Endothelial cell of umbilical vein (primary cell): Measurements from ENCODE around the gene NAALAD2. TPM values are rescaled to one million over a fixed set of nuclear protein-coding genes. Genes with fewer than 3 reads are reported as not detected.

ENCODE experiments used
- BruUV-seq: library from RNA; stranded (reverse); fragments of 400-500 nt; replicated peaks from 2 replicates; lab custom pipeline; 2021; lab: Mats Ljungman, UMichigan
- CTCF ChIA-PET: fragments of 300-600, 350-600 bp; sonication (Branson Sonifier 250); formaldehyde crosslinking; loops from one replicate; lab custom pipeline; 2021; ENCODE audit warnings: antibody characterized with exemption, inconsistent platforms; lab: Charles Lee
- POLR2A ChIA-PET: fragments of 300-600, 350-600 bp; sonication (Branson Sonifier 250); formaldehyde crosslinking; loops from one replicate; lab custom pipeline; 2021; ENCODE audit warnings: antibody characterized with exemption, inconsistent platforms; lab: Charles Lee
- DNase-seq: peaks from one replicate; pipeline ENCODE4 v3.0.0-alpha.2; 2011; ENCODE audit warnings: low read depth, low spot score
- FAIRE-seq: peaks from 2 replicates; lab custom pipeline; 2011; peaks lifted over from hg19 to GRCh38; lab: Jason Lieb, UNC
- H2AFZ ChIP-seq: 2 replicates; pipeline ENCODE4 v1.6.0; 2012; ENCODE audit warnings: low read depth, low read length, control low read depth, inconsistent platforms
- H3K27ac ChIP-seq: 2 replicates; pipeline ENCODE4 v1.5.1; 2011; ENCODE audit warnings: low read depth, mild to moderate bottlenecking, control low read depth, low read length, moderate library complexity; ENCODE audit not compliant: insufficient read depth
- H3K27me3 ChIP-seq, 2 experiments: 2 replicates each; pipeline versions ENCODE4 v1.6.0 to v1.6.1; 2011; ENCODE audit warnings: low read length in 2 of 2, mixed read lengths in 1 of 2; ENCODE audit not compliant: control insufficient read depth in 2 of 2, insufficient read depth in 2 of 2
- H3K36me3 ChIP-seq, 2 experiments: 2 replicates in 1 of 2; 3 replicates in 1 of 2; pipeline ENCODE4 v1.5.1; 2011; ENCODE audit warnings: low read length in 2 of 2, mild to moderate bottlenecking in 1 of 2, moderate library complexity in 1 of 2; ENCODE audit not compliant: control insufficient read depth in 2 of 2, insufficient read depth in 2 of 2; ENCODE audit errors: extremely low read depth in 1 of 2
- H3K4me1 ChIP-seq: 3 replicates; pipeline ENCODE4 v1.5.1; 2011; ENCODE audit warnings: mild to moderate bottlenecking, low read length; ENCODE audit not compliant: control insufficient read depth, insufficient read depth; ENCODE audit errors: extremely low read depth
- H3K4me2 ChIP-seq: 2 replicates; pipeline ENCODE4 v1.6.1; 2011; ENCODE audit warnings: low read length, control low read depth, mixed read lengths; ENCODE audit not compliant: insufficient read depth
- H3K4me3 ChIP-seq, 3 experiments: fragments of 200-600 bp in 1 of 3; sonication (generic), shearing (Covaris generic) in 1 of 3; replicated peaks in 1 of 3; 2 replicates each; pipeline ENCODE4 v1.5.1; 2011 to 2016; ENCODE audit warnings: control low read depth in 3 of 3, low read length in 3 of 3, mild to moderate bottlenecking in 2 of 3, inconsistent platforms in 1 of 3, low read depth in 1 of 3, moderate library complexity in 1 of 3; ENCODE audit not compliant: insufficient read depth in 1 of 3
- H3K79me2 ChIP-seq: 2 replicates; pipeline ENCODE4 v1.6.0; 2012; ENCODE audit warnings: low read length, inconsistent platforms; ENCODE audit not compliant: control insufficient read depth, insufficient read depth
- H3K9ac ChIP-seq: replicated peaks from 2 replicates; pipeline ENCODE3; 2011; ENCODE audit warnings: low read length, control low read depth; ENCODE audit not compliant: insufficient read depth; ENCODE audit errors: extremely low read depth
- H3K9me1 ChIP-seq: replicated peaks from 3 replicates; pipeline ENCODE4 v1.6.0; 2011; ENCODE audit warnings: mild to moderate bottlenecking, low read length; ENCODE audit not compliant: control insufficient read depth, insufficient read depth; ENCODE audit errors: extremely low read depth
- H3K9me3 ChIP-seq: replicated peaks from 2 replicates; pipeline ENCODE4 v1.5.1; 2012; ENCODE audit warnings: low read length, inconsistent platforms; ENCODE audit not compliant: control insufficient read depth, insufficient read depth
- H4K20me1 ChIP-seq: replicated peaks from 2 replicates; pipeline ENCODE3; 2011; ENCODE audit warnings: mild to moderate bottlenecking, low read length; ENCODE audit not compliant: control insufficient read depth, insufficient read depth; ENCODE audit errors: extremely low read depth
- EZH2 ChIP-seq: IDR thresholded peaks from 2 replicates; pipeline ENCODE4 v1.6.1; 2012; ENCODE audit warnings: borderline replicate concordance, low read depth, mild to moderate bottlenecking, moderate library complexity, low read length, inconsistent platforms; ENCODE audit not compliant: severe bottlenecking
- FOS ChIP-seq: IDR thresholded peaks from 2 replicates; pipeline ENCODE4 v1.6.1; 2011; ENCODE audit warnings: mild to moderate bottlenecking, low read length, moderate library complexity, borderline replicate concordance; ENCODE audit not compliant: insufficient read depth
- GATA2 ChIP-seq: IDR thresholded peaks from 2 replicates; pipeline ENCODE4 v1.7.0; 2011; ENCODE audit warnings: low read depth, mild to moderate bottlenecking, moderate library complexity, mixed read lengths, low read length; ENCODE audit not compliant: insufficient read length, insufficient read depth
- JUN ChIP-seq: IDR thresholded peaks from 2 replicates; pipeline ENCODE4 v1.6.1; 2011; ENCODE audit warnings: borderline replicate concordance, low read depth; ENCODE audit not compliant: insufficient read length, insufficient read depth
- MYC ChIP-seq: IDR thresholded peaks from one replicate; pipeline ENCODE4 v1.6.1; 2011; ENCODE audit warnings: mild to moderate bottlenecking, low read depth, low read length
- POLR2A ChIP-seq: IDR thresholded peaks from 2 replicates; pipeline ENCODE4 v1.6.1; 2012; ENCODE audit warnings: low read depth, mild to moderate bottlenecking, control low read depth, low read length
- dilution Hi-C: fragments of 300-500 bp; cut with MboI; formaldehyde crosslinking; loops from one replicate; pipeline ENCODE4 v1.15.0; 2019; ENCODE audit warnings: low sequenced_read_pairs; ENCODE audit not compliant: extremely low pct_ligation_motif_present
- intact Hi-C: fragments of 100-400 bp; cut with micrococcal nuclease; formaldehyde crosslinking; loops from one replicate; pipeline ENCODE4 v1.10.0; 2022
- polyA plus RNA-seq, 4 experiments: library from polyadenylated mRNA; depleted of rRNA in 3 of 4; stranded (reverse) in 3 of 4; unstranded in 1 of 4; fragments of >200 nt; gene quantifications; 2 replicates each; pipeline versions ENCODE4 v1.2.1 to v1.2.3, GENCODE V29; 2011 to 2012; ENCODE audit warnings: missing spikeins in 1 of 4
- total RNA-seq: library from RNA; stranded (reverse); gene quantifications from 2 replicates; pipeline ENCODE4 v1.2.3, GENCODE V29; 2021

NAALAD2 gene
- total and polyA plus RNA-seq, 2 donors (not counting 3 experiments of a cell fraction or from before 2014, with no cell fraction given) = 0.66 to 1.1 TPM

GRCh38 chr11:90176069-90176468 is 41.6 kb downstream of the NAALAD2 start:
- Histone ChIP-seq H3K27me3 (no peaks in the 10 kb centered on the region), H4K20me1 (no peaks in the 10 kb centered on the region), H3K36me3 (no peaks in the 10 kb centered on the region), H3K9me1 (no peaks in the 10 kb centered on the region), H2AFZ (no peak overlapping the region), H3K4me1 (peaks cover 6% of the 10 kb centered on the region), H3K4me2 (peak overlapping the region; percentile 31), H3K9me3 (no peaks in the 10 kb centered on the region), H3K4me3 (no peak overlapping the region), H3K9ac (no peak overlapping the region), H3K27ac (no peak overlapping the region), H3K79me2 (no peaks in the 10 kb centered on the region)
- POLR2A ChIA-PET = no interaction called here
- CTCF ChIA-PET = no interaction called here
- intact Hi-C loops = no loop called here
- no TSS peak for BruUV-seq
- FAIRE-seq = peak; percentile 74
- dilution Hi-C loops = no loop called here
- no peak for TF ChIP-seq EZH2
- no peak for TF ChIP-seq MYC
- TF ChIP-seq GATA2 = peak; percentile 89
- TF ChIP-seq FOS = peak; percentile 23
- DNase-seq = peak; percentile 26

- ChIA-PET POLR2A (no interaction called here), CTCF (interaction anchor here (1.3 kb wide), 1 partner anchor 14 kb away, joined by 5 read pairs; no protein-coding TSS in a partner anchor)
- dilution Hi-C loops = no loop called here
- H3K9me1 ChIP-seq = no peaks in the 10 kb centered on the region
- peak; percentile 17 for TF ChIP-seq FOS
- TF ChIP-seq POLR2A = no peak
- peak; percentile 8 for TF ChIP-seq JUN
- no peak overlapping the region for H3K27ac ChIP-seq
- H3K9ac ChIP-seq = no peak overlapping the region
- H3K4me2 ChIP-seq = no peak overlapping the region
- no peaks in the 10 kb centered on the region for H3K36me3 ChIP-seq
- no peaks in the 10 kb centered on the region for H3K27me3 ChIP-seq
- H2AFZ ChIP-seq = no peak overlapping the region
- BruUV-seq = no TSS peak
- H4K20me1 ChIP-seq = no peaks in the 10 kb centered on the region
- no peak overlapping the region for H3K4me3 ChIP-seq
- intact Hi-C loops = no loop called here
- DNase-seq (no peak), FAIRE-seq (no peak)
- H3K9me3 ChIP-seq = no peaks in the 10 kb centered on the region
- peaks cover 6% of the 10 kb centered on the region for H3K4me1 ChIP-seq
- no peaks in the 10 kb centered on the region for H3K79me2 ChIP-seq
These were observed 44.3 kb downstream of the NAALAD2 start for GRCh38 chr11:90178751-90179150.
